ENCODE measurements around the gene CLCF1.

The CLCF1 gene

GRCh38 chr11:67349928-67350465 lies 23.4 kb downstream of the CLCF1 start:
- Histone ChIP-seq H3K27me3 (ENCODE audit: control insufficient read depth in 5 of 5, insufficient read depth in 4 of 5, low read length in 5 of 5) (no peaks in the 10 kb centered on the region), H3K27ac (ENCODE audit: low read depth, low read length) (no peak overlapping the region), H3K4me1 (ENCODE audit: control insufficient read depth in 5 of 5, insufficient read depth in 5 of 5, low read length in 5 of 5) (peaks cover 9 to 50% (median 45%) of the 10 kb centered on the region in 5 donors), H3K9me3 (ENCODE audit: control insufficient read depth in 5 of 5, low read length in 5 of 5) (no peaks in the 10 kb centered on the region), H3K36me3 (ENCODE audit: control insufficient read depth in 5 of 5, insufficient read depth in 5 of 5, low read length in 5 of 5) (peaks cover 0 to 2% (median 0%) of the 10 kb centered on the region in 5 donors), H3K9ac (ENCODE audit: low read length in 5 of 5) (no peak overlapping the region), H3K4me3 (ENCODE audit: low read depth in 1 of 5, low read length in 5 of 5) (no peak overlapping the region)

- Histone ChIP-seq H3K27me3 (ENCODE audit: control insufficient read depth in 5 of 5, insufficient read depth in 4 of 5, low read length in 5 of 5) (no peaks in the 10 kb centered on the region), H3K36me3 (ENCODE audit: control insufficient read depth in 5 of 5, insufficient read depth in 5 of 5, low read length in 5 of 5) (peaks cover 0 to 2% (median 0%) of the 10 kb centered on the region in 5 donors), H3K4me3 (ENCODE audit: low read depth in 1 of 5, low read length in 5 of 5) (no peak overlapping the region), H3K27ac (ENCODE audit: low read depth, low read length) (no peak overlapping the region), H3K9me3 (ENCODE audit: control insufficient read depth in 5 of 5, low read length in 5 of 5) (no peaks in the 10 kb centered on the region), H3K4me1 (ENCODE audit: control insufficient read depth in 5 of 5, insufficient read depth in 5 of 5, low read length in 5 of 5) (peaks cover 4 to 45% (median 39%) of the 10 kb centered on the region in 5 donors), H3K9ac (ENCODE audit: low read length in 5 of 5) (no peak overlapping the region)
Measured at GRCh38 chr11:67349457-67349856, 23.9 kb downstream of the CLCF1 start.

GRCh38 chr11:67349036-67349435 lies 24.4 kb downstream of the CLCF1 start:
- Histone ChIP-seq H3K4me1 (ENCODE audit: control insufficient read depth in 5 of 5, insufficient read depth in 5 of 5, low read length in 5 of 5) (peaks cover 2 to 41% (median 35%) of the 10 kb centered on the region in 5 donors), H3K27me3 (ENCODE audit: control insufficient read depth in 5 of 5, insufficient read depth in 4 of 5, low read length in 5 of 5) (no peaks in the 10 kb centered on the region), H3K9me3 (ENCODE audit: control insufficient read depth in 5 of 5, low read length in 5 of 5) (no peaks in the 10 kb centered on the region), H3K9ac (ENCODE audit: low read length in 5 of 5) (no peak overlapping the region), H3K36me3 (ENCODE audit: control insufficient read depth in 5 of 5, insufficient read depth in 5 of 5, low read length in 5 of 5) (peaks cover 0 to 2% (median 0%) of the 10 kb centered on the region in 5 donors), H3K27ac (ENCODE audit: low read depth, low read length) (no peak overlapping the region), H3K4me3 (ENCODE audit: low read depth in 1 of 5, low read length in 5 of 5) (no peak overlapping the region)

- Histone ChIP-seq H3K4me1 (ENCODE audit: control insufficient read depth in 5 of 5, insufficient read depth in 5 of 5, low read length in 5 of 5) (peaks cover 2 to 36% (median 30%) of the 10 kb centered on the region in 5 donors), H3K27ac (ENCODE audit: low read depth, low read length) (no peak overlapping the region), H3K27me3 (ENCODE audit: control insufficient read depth in 5 of 5, insufficient read depth in 4 of 5, low read length in 5 of 5) (no peaks in the 10 kb centered on the region), H3K9ac (ENCODE audit: low read length in 5 of 5) (no peak overlapping the region), H3K9me3 (ENCODE audit: control insufficient read depth in 5 of 5, low read length in 5 of 5) (no peaks in the 10 kb centered on the region), H3K4me3 (ENCODE audit: low read depth in 1 of 5, low read length in 5 of 5) (no peak overlapping the region), H3K36me3 (ENCODE audit: control insufficient read depth in 5 of 5, insufficient read depth in 5 of 5, low read length in 5 of 5) (peaks cover 0 to 2% (median 0%) of the 10 kb centered on the region in 5 donors)
Measured at GRCh38 chr11:67347964-67348749, 25.2 kb downstream of the CLCF1 start.

GRCh38 chr11:67345920-67346819 lies 27.2 kb downstream of the CLCF1 start:
- H3K27ac ChIP-seq (ENCODE audit: low read depth, low read length) = no peak overlapping the region
- peaks cover 0 to 21% (median 12%) of the 10 kb centered on the region in 5 donors for H3K4me1 ChIP-seq (ENCODE audit: control insufficient read depth in 5 of 5, insufficient read depth in 5 of 5, low read length in 5 of 5)
- no peaks in the 10 kb centered on the region for H3K9me3 ChIP-seq (ENCODE audit: control insufficient read depth in 5 of 5, low read length in 5 of 5)
- no peak overlapping the region for H3K9ac ChIP-seq (ENCODE audit: low read length in 5 of 5)
- H3K27me3 ChIP-seq (ENCODE audit: control insufficient read depth in 5 of 5, insufficient read depth in 4 of 5, low read length in 5 of 5) = no peaks in the 10 kb centered on the region
- no peak overlapping the region for H3K4me3 ChIP-seq (ENCODE audit: low read depth in 1 of 5, low read length in 5 of 5)
- no peaks in the 10 kb centered on the region for H3K36me3 ChIP-seq (ENCODE audit: control insufficient read depth in 5 of 5, insufficient read depth in 5 of 5, low read length in 5 of 5)

GRCh38 chr11:67345247-67345919 lies 28.0 kb downstream of the CLCF1 start:
- Histone ChIP-seq H3K9me3 (ENCODE audit: control insufficient read depth in 5 of 5, low read length in 5 of 5) (no peaks in the 10 kb centered on the region), H3K27me3 (ENCODE audit: control insufficient read depth in 5 of 5, insufficient read depth in 4 of 5, low read length in 5 of 5) (no peaks in the 10 kb centered on the region), H3K27ac (ENCODE audit: low read depth, low read length) (no peak overlapping the region), H3K4me1 (ENCODE audit: control insufficient read depth in 5 of 5, insufficient read depth in 5 of 5, low read length in 5 of 5) (peaks cover 0 to 19% (median 9%) of the 10 kb centered on the region in 5 donors), H3K9ac (ENCODE audit: low read length in 5 of 5) (no peak overlapping the region), H3K4me3 (ENCODE audit: low read depth in 1 of 5, low read length in 5 of 5) (no peak overlapping the region), H3K36me3 (ENCODE audit: control insufficient read depth in 5 of 5, insufficient read depth in 5 of 5, low read length in 5 of 5) (no peaks in the 10 kb centered on the region)

- Histone ChIP-seq H3K27me3 (ENCODE audit: control insufficient read depth in 5 of 5, insufficient read depth in 4 of 5, low read length in 5 of 5) (no peaks in the 10 kb centered on the region), H3K9ac (ENCODE audit: low read length in 5 of 5) (no peak overlapping the region), H3K36me3 (ENCODE audit: control insufficient read depth in 5 of 5, insufficient read depth in 5 of 5, low read length in 5 of 5) (no peaks in the 10 kb centered on the region), H3K4me1 (ENCODE audit: control insufficient read depth in 5 of 5, insufficient read depth in 5 of 5, low read length in 5 of 5) (peaks cover 0 to 10% (median 3%) of the 10 kb centered on the region in 5 donors), H3K4me3 (ENCODE audit: low read depth in 1 of 5, low read length in 5 of 5) (no peak overlapping the region), H3K9me3 (ENCODE audit: control insufficient read depth in 5 of 5, low read length in 5 of 5) (no peaks in the 10 kb centered on the region), H3K27ac (ENCODE audit: low read depth, low read length) (no peak overlapping the region)
Measured at GRCh38 chr11:67344264-67344663, 29.1 kb downstream of the CLCF1 start.

- Histone ChIP-seq H3K4me3 (ENCODE audit: low read depth in 1 of 5, low read length in 5 of 5) (no peak overlapping the region), H3K27ac (ENCODE audit: low read depth, low read length) (no peak overlapping the region), H3K4me1 (ENCODE audit: control insufficient read depth in 5 of 5, insufficient read depth in 5 of 5, low read length in 5 of 5) (no peaks in the 10 kb centered on the region), H3K27me3 (ENCODE audit: control insufficient read depth in 5 of 5, insufficient read depth in 4 of 5, low read length in 5 of 5) (no peaks in the 10 kb centered on the region), H3K36me3 (ENCODE audit: control insufficient read depth in 5 of 5, insufficient read depth in 5 of 5, low read length in 5 of 5) (no peaks in the 10 kb centered on the region), H3K9ac (ENCODE audit: low read length in 5 of 5) (no peak overlapping the region), H3K9me3 (ENCODE audit: control insufficient read depth in 5 of 5, low read length in 5 of 5) (no peaks in the 10 kb centered on the region)
Measured at GRCh38 chr11:67337257-67337656, 36.1 kb downstream of the CLCF1 start.

- Histone ChIP-seq H3K27me3 (ENCODE audit: control insufficient read depth in 5 of 5, insufficient read depth in 4 of 5, low read length in 5 of 5) (no peaks in the 10 kb centered on the region), H3K4me1 (ENCODE audit: control insufficient read depth in 5 of 5, insufficient read depth in 5 of 5, low read length in 5 of 5) (no peaks in the 10 kb centered on the region), H3K9me3 (ENCODE audit: control insufficient read depth in 5 of 5, low read length in 5 of 5) (no peaks in the 10 kb centered on the region)
Measured at GRCh38 chr11:67332081-67332691, 41.2 kb downstream of the CLCF1 start.

More at GRCh38 chr11:67332081-67332691, 41.2 kb downstream of the CLCF1 start:
- Histone ChIP-seq H3K27ac (ENCODE audit: low read depth, low read length) (no peak overlapping the region), H3K9ac (ENCODE audit: low read length in 5 of 5) (no peak overlapping the region), H3K36me3 (ENCODE audit: control insufficient read depth in 5 of 5, insufficient read depth in 5 of 5, low read length in 5 of 5) (no peaks in the 10 kb centered on the region), H3K4me3 (ENCODE audit: low read depth in 1 of 5, low read length in 5 of 5) (no peak overlapping the region)

Measured in subcutaneous abdominal adipose tissue (tissue), 5 donors.